ENCODE results near the gene EIF3B.

Gene EIF3B

GRCh38 chr7:2316578-2316977, 38.0 kb upstream of the EIF3B start:
- Histone ChIP-seq H3K4me1 (ENCODE audit: insufficient read depth, poor library complexity, severe bottlenecking) (peaks cover 4% of the 10 kb centered on the region), H3K36me3 (ENCODE audit: low read depth) (no peaks in the 10 kb centered on the region), H3K4me3 (ENCODE audit: severe bottlenecking) (no peak overlapping the region), H3K9me3 (ENCODE audit: severe bottlenecking) (no peaks in the 10 kb centered on the region), H3K27me3 (ENCODE audit: insufficient read depth, poor library complexity, severe bottlenecking) (no peaks in the 10 kb centered on the region), H3K27ac (ENCODE audit: poor library complexity, severe bottlenecking) (no peak overlapping the region)
- no peak for ATAC-seq (ENCODE audit: low read depth)
- no peak for DNase-seq (ENCODE audit: low spot score)
- no peak for TF ChIP-seq CTCF (IDR thresholded peaks at IDR 0.05; ENCODE audit: poor library complexity, severe bottlenecking)

GRCh38 chr7:2317556-2318293, 36.9 kb upstream of the EIF3B start:
- H3K4me1 ChIP-seq (ENCODE audit: insufficient read depth, poor library complexity, severe bottlenecking): peaks cover 4% of the 10 kb centered on the region
- H3K9me3 ChIP-seq (ENCODE audit: severe bottlenecking): no peaks in the 10 kb centered on the region
- no peak overlapping the region for H3K4me3 ChIP-seq (ENCODE audit: severe bottlenecking)
- H3K27ac ChIP-seq (ENCODE audit: poor library complexity, severe bottlenecking): no peak overlapping the region
- ATAC-seq (ENCODE audit: low read depth) (no peak), DNase-seq (ENCODE audit: low spot score) (no peak)
- H3K36me3 ChIP-seq (ENCODE audit: low read depth): no peaks in the 10 kb centered on the region
- no peaks in the 10 kb centered on the region for H3K27me3 ChIP-seq (ENCODE audit: insufficient read depth, poor library complexity, severe bottlenecking)
- no peak for TF ChIP-seq CTCF (IDR thresholded peaks at IDR 0.05; ENCODE audit: poor library complexity, severe bottlenecking)

GRCh38 chr7:2321020-2321419, 33.6 kb upstream of the EIF3B start:
- Histone ChIP-seq H3K27ac (ENCODE audit: poor library complexity, severe bottlenecking) (no peak overlapping the region), H3K4me1 (ENCODE audit: insufficient read depth, poor library complexity, severe bottlenecking) (peaks cover 4% of the 10 kb centered on the region), H3K36me3 (ENCODE audit: low read depth) (no peaks in the 10 kb centered on the region), H3K4me3 (ENCODE audit: severe bottlenecking) (no peak overlapping the region), H3K27me3 (ENCODE audit: insufficient read depth, poor library complexity, severe bottlenecking) (no peaks in the 10 kb centered on the region), H3K9me3 (ENCODE audit: severe bottlenecking) (no peaks in the 10 kb centered on the region)
- peak; percentile 43 for TF ChIP-seq CTCF (IDR thresholded peaks at IDR 0.05; ENCODE audit: poor library complexity, severe bottlenecking)
- ATAC-seq (ENCODE audit: low read depth) (peak; percentile 68), DNase-seq (ENCODE audit: low spot score) (no peak)

- no peak for TF ChIP-seq CTCF (IDR thresholded peaks at IDR 0.05; ENCODE audit: poor library complexity, severe bottlenecking)
- DNase-seq (ENCODE audit: low spot score) (no peak), ATAC-seq (ENCODE audit: low read depth) (no peak)
- Histone ChIP-seq H3K4me3 (ENCODE audit: severe bottlenecking) (no peak overlapping the region), H3K27me3 (ENCODE audit: insufficient read depth, poor library complexity, severe bottlenecking) (no peaks in the 10 kb centered on the region), H3K9me3 (ENCODE audit: severe bottlenecking) (no peaks in the 10 kb centered on the region), H3K36me3 (ENCODE audit: low read depth) (no peaks in the 10 kb centered on the region), H3K4me1 (ENCODE audit: insufficient read depth, poor library complexity, severe bottlenecking) (peaks cover 4% of the 10 kb centered on the region), H3K27ac (ENCODE audit: poor library complexity, severe bottlenecking) (no peak overlapping the region)
Measured at GRCh38 chr7:2325162-2325561, 29.5 kb upstream of the EIF3B start.

GRCh38 chr7:2326951-2327350, 27.7 kb upstream of the EIF3B start:
- Histone ChIP-seq H3K9me3 (ENCODE audit: severe bottlenecking) (no peaks in the 10 kb centered on the region), H3K4me3 (ENCODE audit: severe bottlenecking) (no peak overlapping the region), H3K4me1 (ENCODE audit: insufficient read depth, poor library complexity, severe bottlenecking) (no peaks in the 10 kb centered on the region), H3K27ac (ENCODE audit: poor library complexity, severe bottlenecking) (no peak overlapping the region), H3K27me3 (ENCODE audit: insufficient read depth, poor library complexity, severe bottlenecking) (no peaks in the 10 kb centered on the region), H3K36me3 (ENCODE audit: low read depth) (no peaks in the 10 kb centered on the region)
- TF ChIP-seq CTCF (IDR thresholded peaks at IDR 0.05; ENCODE audit: poor library complexity, severe bottlenecking): no peak
- ATAC-seq (ENCODE audit: low read depth): no peak
- DNase-seq (ENCODE audit: low spot score): no peak

Measured in RWPE2 (cell line).